Measurements from ENCODE around the gene KCNJ10. TPM values are rescaled to one million over a fixed set of nuclear protein-coding genes. Genes with fewer than 3 reads are reported as not detected.

Gene KCNJ10
- total and polyA plus RNA-seq, 2 of the 13 experiments (the other 11 are each of a cell fraction or from before 2014, with no cell fraction given) = 4.4 to 10.3 TPM

DNA sequence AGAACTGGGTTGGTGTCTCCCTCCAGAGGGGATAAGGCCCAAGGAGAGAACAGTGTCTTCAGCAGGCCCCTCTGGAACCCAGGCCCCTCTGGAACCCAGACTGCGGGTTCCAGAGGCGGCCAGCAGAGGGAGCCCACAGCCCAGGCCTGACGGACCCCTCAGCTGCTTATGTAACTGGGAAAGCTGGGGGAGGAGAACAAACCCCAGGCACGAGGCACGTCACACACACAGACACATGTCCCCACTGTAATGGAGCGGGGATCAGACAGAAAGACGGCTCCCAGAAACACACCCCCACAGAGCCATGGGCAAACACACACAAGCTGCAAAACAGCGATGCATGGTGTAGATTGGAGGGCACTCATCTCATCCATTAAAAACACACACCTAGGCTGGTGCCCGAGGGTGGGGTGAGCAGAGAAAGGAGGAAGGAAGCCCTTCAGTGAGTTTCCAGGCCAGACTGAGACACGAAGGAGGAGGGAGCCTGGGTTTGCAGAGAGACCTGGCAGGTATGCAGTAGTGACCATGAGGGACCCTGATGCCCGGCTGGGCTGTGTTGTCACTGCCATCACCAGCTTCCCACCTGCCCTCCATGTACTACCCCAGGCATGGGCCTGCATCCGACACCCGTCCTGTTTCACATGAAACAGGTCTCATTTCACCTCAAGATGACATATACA lies 31.2 kb upstream of the KCNJ10 start (continued):
- TF ChIP-seq, protein P1, sequence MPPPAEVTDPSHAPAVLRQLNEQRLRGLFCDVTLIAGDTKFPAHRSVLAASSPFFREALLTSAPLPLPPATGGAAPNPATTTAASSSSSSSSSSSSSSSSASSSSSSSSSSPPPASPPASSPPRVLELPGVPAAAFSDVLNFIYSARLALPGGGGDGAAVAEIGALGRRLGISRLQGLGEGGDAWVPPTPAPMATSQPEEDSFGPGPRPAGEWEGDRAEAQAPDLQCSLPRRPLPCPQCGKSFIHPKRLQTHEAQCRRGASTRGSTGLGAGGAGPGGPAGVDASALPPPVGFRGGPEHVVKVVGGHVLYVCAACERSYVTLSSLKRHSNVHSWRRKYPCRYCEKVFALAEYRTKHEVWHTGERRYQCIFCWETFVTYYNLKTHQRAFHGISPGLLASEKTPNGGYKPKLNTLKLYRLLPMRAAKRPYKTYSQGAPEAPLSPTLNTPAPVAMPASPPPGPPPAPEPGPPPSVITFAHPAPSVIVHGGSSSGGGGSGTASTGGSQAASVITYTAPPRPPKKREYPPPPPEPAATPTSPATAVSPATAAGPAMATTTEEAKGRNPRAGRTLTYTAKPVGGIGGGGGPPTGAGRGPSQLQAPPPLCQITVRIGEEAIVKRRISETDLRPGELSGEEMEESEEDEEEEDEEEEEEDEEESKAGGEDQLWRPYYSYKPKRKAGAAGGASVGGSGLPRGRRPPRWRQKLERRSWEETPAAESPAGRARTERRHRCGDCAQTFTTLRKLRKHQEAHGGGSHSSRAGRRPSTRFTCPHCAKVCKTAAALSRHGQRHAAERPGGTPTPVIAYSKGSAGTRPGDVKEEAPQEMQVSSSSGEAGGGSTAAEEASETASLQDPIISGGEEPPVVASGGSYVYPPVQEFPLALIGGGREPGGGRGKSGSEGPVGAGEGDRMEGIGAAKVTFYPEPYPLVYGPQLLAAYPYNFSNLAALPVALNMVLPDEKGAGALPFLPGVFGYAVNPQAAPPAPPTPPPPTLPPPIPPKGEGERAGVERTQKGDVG (CRISPR knock-in tag; IDR thresholded peaks at IDR 0.05; ENCODE audit: borderline replicate concordance) = no peak
- TF ChIP-seq ZNF224 (CRISPR knock-in tag; IDR thresholded peaks at IDR 0.05) = 0 out of 2 replicates have a peak, but pooled peaks have one; percentile 39
- TF ChIP-seq KDM5B (CRISPR knock-in tag; IDR thresholded peaks at IDR 0.05; ENCODE audit: borderline replicate concordance) = no peak
- peak; percentile 38; the same call in 1 of the 2 replicates for TF ChIP-seq CBX5 (CRISPR knock-in tag; IDR thresholded peaks at IDR 0.05; ENCODE audit: borderline replicate concordance)
- TF ChIP-seq, protein P2, sequence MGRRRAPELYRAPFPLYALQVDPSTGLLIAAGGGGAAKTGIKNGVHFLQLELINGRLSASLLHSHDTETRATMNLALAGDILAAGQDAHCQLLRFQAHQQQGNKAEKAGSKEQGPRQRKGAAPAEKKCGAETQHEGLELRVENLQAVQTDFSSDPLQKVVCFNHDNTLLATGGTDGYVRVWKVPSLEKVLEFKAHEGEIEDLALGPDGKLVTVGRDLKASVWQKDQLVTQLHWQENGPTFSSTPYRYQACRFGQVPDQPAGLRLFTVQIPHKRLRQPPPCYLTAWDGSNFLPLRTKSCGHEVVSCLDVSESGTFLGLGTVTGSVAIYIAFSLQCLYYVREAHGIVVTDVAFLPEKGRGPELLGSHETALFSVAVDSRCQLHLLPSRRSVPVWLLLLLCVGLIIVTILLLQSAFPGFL (CRISPR knock-in tag; IDR thresholded peaks at IDR 0.05) = no peak
- TF ChIP-seq ZSCAN29 (CRISPR knock-in tag; conservative IDR thresholded peaks at IDR 0.05) = no peak
- peak; percentile 79; the same call in 1 of the 2 replicates for TF ChIP-seq ZNF350 (CRISPR knock-in tag; IDR thresholded peaks at IDR 0.05; ENCODE audit: borderline replicate concordance, low read depth)
- TF ChIP-seq, protein P3, sequence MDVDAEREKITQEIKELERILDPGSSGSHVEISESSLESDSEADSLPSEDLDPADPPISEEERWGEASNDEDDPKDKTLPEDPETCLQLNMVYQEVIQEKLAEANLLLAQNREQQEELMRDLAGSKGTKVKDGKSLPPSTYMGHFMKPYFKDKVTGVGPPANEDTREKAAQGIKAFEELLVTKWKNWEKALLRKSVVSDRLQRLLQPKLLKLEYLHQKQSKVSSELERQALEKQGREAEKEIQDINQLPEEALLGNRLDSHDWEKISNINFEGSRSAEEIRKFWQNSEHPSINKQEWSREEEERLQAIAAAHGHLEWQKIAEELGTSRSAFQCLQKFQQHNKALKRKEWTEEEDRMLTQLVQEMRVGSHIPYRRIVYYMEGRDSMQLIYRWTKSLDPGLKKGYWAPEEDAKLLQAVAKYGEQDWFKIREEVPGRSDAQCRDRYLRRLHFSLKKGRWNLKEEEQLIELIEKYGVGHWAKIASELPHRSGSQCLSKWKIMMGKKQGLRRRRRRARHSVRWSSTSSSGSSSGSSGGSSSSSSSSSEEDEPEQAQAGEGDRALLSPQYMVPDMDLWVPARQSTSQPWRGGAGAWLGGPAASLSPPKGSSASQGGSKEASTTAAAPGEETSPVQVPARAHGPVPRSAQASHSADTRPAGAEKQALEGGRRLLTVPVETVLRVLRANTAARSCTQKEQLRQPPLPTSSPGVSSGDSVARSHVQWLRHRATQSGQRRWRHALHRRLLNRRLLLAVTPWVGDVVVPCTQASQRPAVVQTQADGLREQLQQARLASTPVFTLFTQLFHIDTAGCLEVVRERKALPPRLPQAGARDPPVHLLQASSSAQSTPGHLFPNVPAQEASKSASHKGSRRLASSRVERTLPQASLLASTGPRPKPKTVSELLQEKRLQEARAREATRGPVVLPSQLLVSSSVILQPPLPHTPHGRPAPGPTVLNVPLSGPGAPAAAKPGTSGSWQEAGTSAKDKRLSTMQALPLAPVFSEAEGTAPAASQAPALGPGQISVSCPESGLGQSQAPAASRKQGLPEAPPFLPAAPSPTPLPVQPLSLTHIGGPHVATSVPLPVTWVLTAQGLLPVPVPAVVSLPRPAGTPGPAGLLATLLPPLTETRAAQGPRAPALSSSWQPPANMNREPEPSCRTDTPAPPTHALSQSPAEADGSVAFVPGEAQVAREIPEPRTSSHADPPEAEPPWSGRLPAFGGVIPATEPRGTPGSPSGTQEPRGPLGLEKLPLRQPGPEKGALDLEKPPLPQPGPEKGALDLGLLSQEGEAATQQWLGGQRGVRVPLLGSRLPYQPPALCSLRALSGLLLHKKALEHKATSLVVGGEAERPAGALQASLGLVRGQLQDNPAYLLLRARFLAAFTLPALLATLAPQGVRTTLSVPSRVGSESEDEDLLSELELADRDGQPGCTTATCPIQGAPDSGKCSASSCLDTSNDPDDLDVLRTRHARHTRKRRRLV (CRISPR knock-in tag; IDR thresholded peaks at IDR 0.05) = no peak
- TF ChIP-seq ZNF383 (CRISPR knock-in tag; IDR thresholded peaks at IDR 0.05; ENCODE audit: borderline replicate concordance) = no peak
- TF ChIP-seq, protein P4, sequence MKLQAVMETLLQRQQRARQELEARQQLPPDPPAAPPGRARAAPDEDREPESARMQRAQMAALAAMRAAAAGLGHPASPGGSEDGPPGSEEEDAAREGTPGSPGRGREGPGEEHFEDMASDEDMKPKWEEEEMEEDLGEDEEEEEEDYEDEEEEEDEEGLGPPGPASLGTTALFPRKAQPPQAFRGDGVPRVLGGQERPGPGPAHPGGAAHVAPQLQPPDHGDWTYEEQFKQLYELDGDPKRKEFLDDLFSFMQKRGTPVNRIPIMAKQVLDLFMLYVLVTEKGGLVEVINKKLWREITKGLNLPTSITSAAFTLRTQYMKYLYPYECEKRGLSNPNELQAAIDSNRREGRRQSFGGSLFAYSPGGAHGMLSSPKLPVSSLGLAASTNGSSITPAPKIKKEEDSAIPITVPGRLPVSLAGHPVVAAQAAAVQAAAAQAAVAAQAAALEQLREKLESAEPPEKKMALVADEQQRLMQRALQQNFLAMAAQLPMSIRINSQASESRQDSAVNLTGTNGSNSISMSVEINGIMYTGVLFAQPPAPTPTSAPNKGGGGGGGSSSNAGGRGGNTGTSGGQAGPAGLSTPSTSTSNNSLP (IDR thresholded peaks at IDR 0.05; ENCODE audit: low read depth, low read length) = no peak

All from HepG2 (cell line).